ENCODE results near the gene SEMA5A.

DNA sequence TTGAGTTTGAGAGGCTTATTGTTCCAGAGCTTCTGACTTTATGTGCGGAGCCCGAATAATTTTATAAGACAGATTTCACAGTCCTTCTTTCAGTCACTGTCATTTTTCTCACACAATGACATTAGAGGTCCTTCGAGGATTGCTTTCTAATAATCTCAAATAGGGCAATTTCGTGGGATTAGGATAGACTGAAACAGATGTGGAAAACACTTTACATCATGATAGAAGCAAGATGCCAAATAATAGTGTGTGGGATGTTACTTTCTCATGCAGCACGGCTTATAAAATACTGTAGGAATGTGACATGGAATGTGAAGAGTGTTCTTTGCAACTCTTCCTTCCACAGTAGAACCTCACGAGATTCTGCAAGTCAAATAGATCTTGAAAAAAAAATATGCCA is 451.3 kb downstream of the SEMA5A start:
- TF ChIP-seq POLR2A (IDR thresholded peaks at IDR 0.05) = no peak
- no peak for TF ChIP-seq CTCF (IDR thresholded peaks at IDR 0.05)
